Stimulated activated CD8-positive, alpha-beta memory T cell treated with anti-CD3 and anti-CD28 coated beads, Interleukin-2, amount 100 ng/mL, for 1 hour (primary cell): ENCODE data around the gene CLDN7.
A peak's percentile ranks its signal among the peaks of the same experiment; 100 is the strongest.

Experiments used
- DNase-seq, 2 donors: peaks; one replicate each; pipeline ENCODE4 v3.0.0-alpha.2; 2020; ENCODE audit warnings: low read depth in 2 of 2

Gene CLDN7

GRCh38 chr17:7219812-7220592 lies 42.3 kb downstream of the CLDN7 start, which contains the start of the genes ACADVL and DLG4:
TSS of gene ACADVL (plus strand) at chr17:7219938. CDS start at chr17:7219985, 47 bp downstream.
TSS of gene DLG4 (minus strand) at chr17:7219836.
- DNase-seq, result peak; percentile 58 to 63

GRCh38 chr17:7219229-7219811 lies 43.0 kb downstream of the CLDN7 start:
- no peak for DNase-seq

- DNase-seq, result no peak
These were observed 43.5 kb downstream of the CLDN7 start for GRCh38 chr17:7218758-7219157.

- DNase-seq, result no peak
These were observed 44.1 kb downstream of the CLDN7 start for GRCh38 chr17:7218166-7218565.

- no peak for DNase-seq
These were observed 44.9 kb downstream of the CLDN7 start for GRCh38 chr17:7217113-7217987.

GRCh38 chr17:7216242-7217112 lies 45.8 kb downstream of the CLDN7 start:
- DNase-seq, result no peak

GRCh38 chr17:7215652-7216180 lies 46.6 kb downstream of the CLDN7 start:
- DNase-seq, result no peak

GRCh38 chr17:7215136-7215638 lies 47.1 kb downstream of the CLDN7 start:
- DNase-seq, result no peak

GRCh38 chr17:7214300-7215135 lies 47.8 kb downstream of the CLDN7 start:
- DNase-seq, result peak; percentile 96 to 98

GRCh38 chr17:7213895-7214299 lies 48.4 kb downstream of the CLDN7 start:
- DNase-seq, result no peak

GRCh38 chr17:7211491-7212273 lies 50.6 kb downstream of the CLDN7 start:
- DNase-seq, result no peak
